Fibroblast of skin of right quadriceps (primary cell): ENCODE results near the gene DAAM1.

Source experiments
- DNase-seq: peaks from one replicate; pipeline ENCODE4 v3.0.0-alpha.2; 2013

The DAAM1 gene

DNA sequence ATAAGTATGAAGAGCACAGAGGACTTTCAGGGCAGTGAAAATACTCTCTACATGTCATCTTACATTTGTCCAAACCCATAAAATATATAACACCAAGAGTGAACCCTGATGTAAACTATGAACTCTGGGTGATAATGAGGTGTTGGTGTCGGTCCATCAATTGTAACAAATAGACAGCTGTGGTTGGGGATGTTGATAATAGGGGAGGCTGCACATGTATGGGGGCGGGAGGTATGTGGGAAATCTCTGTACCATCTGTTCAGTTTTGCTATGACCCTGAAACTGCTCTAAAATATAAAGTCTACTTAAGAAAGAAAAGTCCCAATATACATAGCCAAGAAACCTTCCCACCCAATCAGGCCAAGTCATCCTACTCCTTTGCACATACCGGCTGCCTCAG, 188.2 kb downstream of the DAAM1 start:
- DNase-seq, result no peak

DNA sequence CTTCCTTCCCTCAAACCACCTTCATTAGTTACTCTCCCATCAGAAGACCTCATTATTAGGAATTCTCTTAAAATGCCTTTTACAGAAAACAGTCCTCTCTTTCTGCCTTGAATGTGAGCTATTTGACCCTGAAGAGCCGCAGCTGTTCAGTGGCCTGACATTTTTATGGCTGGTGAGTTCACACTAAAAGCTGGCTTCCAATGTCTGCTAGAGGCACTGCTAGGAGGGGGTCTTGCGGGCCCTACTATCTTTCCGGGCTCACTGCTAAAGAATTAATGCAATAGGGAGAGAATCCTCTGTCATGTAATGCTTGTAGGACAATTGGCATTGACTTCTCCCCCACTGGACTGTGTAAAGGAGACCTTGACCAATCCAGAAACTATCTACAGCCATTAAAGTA, 189.0 kb downstream of the DAAM1 start:
- peak; percentile 3 for DNase-seq

DNA sequence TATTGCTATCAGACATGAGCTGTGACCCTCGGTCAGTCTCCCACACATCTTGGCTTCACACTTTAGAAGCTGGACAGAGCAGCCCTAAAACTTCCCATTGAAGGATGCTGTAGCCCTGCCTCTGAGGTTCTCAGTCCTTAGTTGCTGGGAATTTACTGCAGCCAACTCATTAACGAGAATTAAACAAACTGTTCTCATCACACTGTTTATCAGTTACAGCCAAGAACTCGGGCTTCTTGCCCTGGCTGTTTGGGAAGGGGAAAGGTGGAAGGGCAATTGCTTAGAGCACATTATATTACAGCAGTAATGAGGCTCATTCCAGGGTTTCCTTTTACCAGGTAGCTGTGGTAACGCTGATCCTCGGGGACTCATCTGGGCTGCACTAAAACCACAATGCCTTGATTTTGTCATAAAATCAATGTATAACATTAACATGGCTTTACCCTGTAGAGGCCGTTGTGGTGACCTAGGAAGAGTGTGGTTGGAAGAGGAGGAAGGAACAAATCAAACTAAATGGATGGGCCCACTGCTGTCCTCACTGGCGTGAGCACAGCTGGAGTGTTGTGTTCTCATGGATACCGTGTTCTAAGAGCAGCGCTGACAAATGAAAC, 189.6 kb downstream of the DAAM1 start:
- no peak for DNase-seq

- DNase-seq, result no peak
These were observed 201.5 kb downstream of the DAAM1 start for GRCh38 chr14:59389936-59390335.

- no peak for DNase-seq
These were observed 202.9 kb downstream of the DAAM1 start for GRCh38 chr14:59391388-59391787.

DNA sequence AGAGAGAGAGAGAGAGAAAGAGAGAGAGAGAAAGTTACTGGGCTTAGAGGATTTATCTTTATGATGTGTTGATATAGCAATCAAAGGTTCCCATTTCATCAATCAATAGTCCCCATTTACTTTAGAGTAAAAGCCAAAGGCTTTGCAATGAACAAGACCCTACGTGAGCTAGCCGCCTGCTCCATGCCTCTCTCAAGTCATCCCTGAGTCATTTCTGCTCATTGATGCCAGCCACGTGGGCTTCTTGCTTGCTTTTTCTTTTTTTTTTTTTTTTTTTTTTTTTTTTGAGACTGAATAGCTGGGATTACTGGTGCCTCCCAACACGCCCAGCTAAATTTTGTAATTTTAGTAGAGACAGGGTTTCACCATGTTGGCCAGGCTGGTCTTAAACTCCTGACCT, 205.8 kb downstream of the DAAM1 start:
- no peak for DNase-seq

DNA sequence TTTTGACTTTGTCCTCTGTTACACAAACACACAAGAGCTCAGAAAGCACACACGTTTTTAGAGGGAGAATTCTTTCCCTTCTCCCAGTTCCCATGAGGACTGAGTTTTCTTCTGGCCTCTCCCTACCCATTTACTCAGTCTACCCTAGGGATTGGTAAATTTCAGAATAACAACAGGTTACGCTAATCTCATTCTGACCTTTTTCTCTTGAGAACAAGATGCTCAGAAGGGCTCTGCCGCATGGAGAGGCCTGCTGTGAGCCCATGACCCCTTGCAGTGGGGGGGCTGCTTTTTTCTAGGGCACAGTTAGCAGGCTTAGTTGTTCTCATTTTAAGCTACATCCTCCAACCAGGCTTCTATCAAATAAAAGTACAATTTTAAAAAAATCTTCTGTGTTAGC, 207.2 kb downstream of the DAAM1 start:
- DNase-seq, result no peak

DNA sequence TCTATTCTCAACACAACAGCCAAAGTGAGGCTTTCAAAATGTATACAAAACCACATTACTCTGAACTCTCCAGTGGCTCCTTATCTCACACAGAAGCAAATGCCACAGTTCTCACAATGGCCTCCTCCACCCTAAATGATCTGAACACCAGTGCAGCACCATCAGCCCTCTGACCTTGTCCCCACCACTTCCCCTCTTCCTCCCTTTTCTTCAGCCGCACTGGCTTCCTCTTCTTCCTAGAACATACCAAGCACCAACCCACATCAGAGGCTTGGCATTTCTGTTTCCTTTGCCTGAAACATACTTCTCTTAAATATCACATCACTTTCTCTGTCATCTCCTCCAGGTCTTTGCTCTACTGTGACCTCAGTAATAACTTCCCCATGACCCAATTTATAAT, 210.4 kb downstream of the DAAM1 start:
- no peak for DNase-seq

- DNase-seq, result peak; percentile 39
These were observed 218.2 kb downstream of the DAAM1 start for GRCh38 chr14:59406454-59407245.

DNA sequence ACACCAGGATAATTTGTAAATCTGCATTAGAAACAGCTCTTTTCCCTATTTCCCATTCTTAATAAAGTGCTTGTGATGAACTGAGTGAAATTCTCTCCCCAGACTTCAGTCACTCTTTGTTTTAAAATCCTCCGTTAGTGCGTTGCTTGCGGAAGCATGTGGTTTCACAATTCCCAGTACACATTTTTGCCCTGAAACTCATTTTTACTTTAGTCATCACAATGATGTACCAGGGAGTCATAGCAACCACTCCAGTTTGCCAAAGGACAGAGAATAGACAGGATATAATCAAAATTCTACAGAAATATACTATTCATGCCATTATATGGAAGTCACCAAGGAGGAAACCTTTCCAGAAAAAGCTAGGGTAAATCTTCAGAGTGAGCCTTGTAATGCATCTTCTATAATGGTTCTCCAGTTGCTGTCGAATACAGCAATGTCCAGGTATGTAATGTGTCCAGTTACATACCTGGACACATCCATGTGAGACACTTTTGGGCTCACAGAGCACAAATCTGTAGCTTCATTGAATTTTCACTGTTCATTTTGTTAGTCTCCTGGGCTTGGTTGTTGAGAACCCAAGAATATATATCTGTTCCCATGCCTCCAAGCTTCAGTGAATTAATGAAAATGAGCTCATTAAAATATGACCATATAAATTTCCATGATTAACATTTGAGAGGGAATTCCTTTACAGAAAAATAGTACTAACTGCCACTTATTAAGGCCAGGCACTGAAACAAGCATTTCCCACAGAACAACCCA, 219.0 kb downstream of the DAAM1 start:
- peak; percentile 94 for DNase-seq

GRCh38 chr14:59415836-59416602, 227.6 kb downstream of the DAAM1 start:
- no peak for DNase-seq

DNA sequence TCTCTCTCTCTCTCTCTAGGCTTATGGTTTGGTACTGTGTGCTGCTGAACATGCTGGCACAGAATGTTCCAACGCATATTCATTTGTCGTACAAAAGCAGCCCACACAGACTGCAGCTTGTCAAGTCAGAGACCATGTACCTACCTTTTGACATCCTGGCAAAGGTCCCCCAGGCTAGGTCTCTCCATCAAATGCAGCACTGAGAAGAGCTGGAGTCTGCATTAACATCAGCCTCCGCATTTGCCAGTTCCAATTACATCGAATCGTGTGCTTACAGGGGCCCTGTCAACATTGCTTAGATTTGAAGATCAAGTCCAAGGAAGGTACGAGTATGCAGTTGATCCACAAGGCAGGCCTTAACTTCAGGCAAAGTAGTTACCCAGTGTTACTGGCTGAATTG, 228.8 kb downstream of the DAAM1 start:
- no peak for DNase-seq

GRCh38 chr14:59419303-59419702, 230.8 kb downstream of the DAAM1 start:
- DNase-seq, result no peak
